Cortex of kidney (tissue), 1 donor: ENCODE data around the gene PTPRN2.
"Not testable (repeated sequence)": the region's sequence is repeated elsewhere in the genome, so short reads cannot be mapped to it uniquely, and the experiment has no call there.

Experiments
- DNase-seq: peaks from one replicate; lab custom pipeline; 2025; lab: John Stamatoyannopoulos, UW

PTPRN2 gene

GRCh38 chr7:158587162-158588084, at the start of gene PTPRN2:
PTPRN2 (minus strand) TSS chr7:158587823.
- no peak for DNase-seq

GRCh38 chr7:158633055-158633956, 45.7 kb upstream of the PTPRN2 start:
- DNase-seq = no peak

GRCh38 chr7:158631574-158632195, 44.1 kb upstream of the PTPRN2 start:
- no peak for DNase-seq

- DNase-seq = not testable (repeated sequence)
These were observed 38.7 kb upstream of the PTPRN2 start for GRCh38 chr7:158626289-158626688.

GRCh38 chr7:158623241-158623640, 35.6 kb upstream of the PTPRN2 start:
- no peak for DNase-seq

GRCh38 chr7:158620839-158621441, 33.3 kb upstream of the PTPRN2 start:
- DNase-seq = no peak

- DNase-seq = no peak
These were observed 32.8 kb upstream of the PTPRN2 start for GRCh38 chr7:158620418-158620817.

- no peak for DNase-seq
These were observed 31.1 kb upstream of the PTPRN2 start for GRCh38 chr7:158618745-158619140.

- no peak for DNase-seq
These were observed 30.1 kb upstream of the PTPRN2 start for GRCh38 chr7:158617737-158618128.

- no peak for DNase-seq
These were observed 28.4 kb upstream of the PTPRN2 start for GRCh38 chr7:158616050-158616449.

GRCh38 chr7:158614700-158615099, 27.1 kb upstream of the PTPRN2 start:
- DNase-seq = no peak

- no peak for DNase-seq
These were observed 25.9 kb upstream of the PTPRN2 start for GRCh38 chr7:158613481-158613880.

- no peak for DNase-seq
These were observed 24.9 kb upstream of the PTPRN2 start for GRCh38 chr7:158612546-158612945.

GRCh38 chr7:158611541-158611940, 23.9 kb upstream of the PTPRN2 start:
- DNase-seq = no peak

GRCh38 chr7:158609313-158609974, 21.8 kb upstream of the PTPRN2 start:
- DNase-seq = no peak

- no peak for DNase-seq
These were observed 19.9 kb upstream of the PTPRN2 start for GRCh38 chr7:158607563-158607962.

GRCh38 chr7:158606671-158607424, 19.2 kb upstream of the PTPRN2 start:
- DNase-seq = no peak

GRCh38 chr7:158606129-158606528, 18.5 kb upstream of the PTPRN2 start:
- DNase-seq = no peak

GRCh38 chr7:158603773-158604755, 16.4 kb upstream of the PTPRN2 start:
- DNase-seq = no peak
